MM.1S (cell line): ENCODE results near the gene RERE.

Source experiments
- CTCF ChIP-seq: fragments of 300-600 bp; sonication (generic); IDR thresholded peaks from 2 replicates; pipeline ENCODE4 v1.5.1; 2016; ENCODE audit warnings: antibody characterized with exemption, low read length, mixed read lengths
- EZH2 ChIP-seq: fragments of 300-600 bp; sonication (generic); optimal IDR thresholded peaks from 2 replicates; pipeline ENCODE3; 2017; ENCODE audit warnings: low read depth, mild to moderate bottlenecking, antibody characterized with exemption, low read length, mixed read lengths

- TF ChIP-seq CTCF, result no peak
- no peak for TF ChIP-seq EZH2
Measured at GRCh38 chr1:8467308-8467707, 350.1 kb downstream of the RERE start.
